Suppressor macrophage treated with lipopolysaccharide for 1 hour (primary cell): ENCODE measurements around the gene FAM3A.

Experiments
- DNase-seq, 3 donors: peaks; one replicate each; pipeline ENCODE4 v3.0.0-alpha.2; 2020 to 2022

The FAM3A gene

GRCh38 chrX:154458116-154458953 lies 57.7 kb downstream of the FAM3A start, which contains the start of gene PLXNA3:
TSS of gene PLXNA3 (plus strand) at chrX:154458281. CDS start at chrX:154460184, 1,903 bp downstream.
- peak; percentile 60 to 81 (median 75) for DNase-seq

DNA sequence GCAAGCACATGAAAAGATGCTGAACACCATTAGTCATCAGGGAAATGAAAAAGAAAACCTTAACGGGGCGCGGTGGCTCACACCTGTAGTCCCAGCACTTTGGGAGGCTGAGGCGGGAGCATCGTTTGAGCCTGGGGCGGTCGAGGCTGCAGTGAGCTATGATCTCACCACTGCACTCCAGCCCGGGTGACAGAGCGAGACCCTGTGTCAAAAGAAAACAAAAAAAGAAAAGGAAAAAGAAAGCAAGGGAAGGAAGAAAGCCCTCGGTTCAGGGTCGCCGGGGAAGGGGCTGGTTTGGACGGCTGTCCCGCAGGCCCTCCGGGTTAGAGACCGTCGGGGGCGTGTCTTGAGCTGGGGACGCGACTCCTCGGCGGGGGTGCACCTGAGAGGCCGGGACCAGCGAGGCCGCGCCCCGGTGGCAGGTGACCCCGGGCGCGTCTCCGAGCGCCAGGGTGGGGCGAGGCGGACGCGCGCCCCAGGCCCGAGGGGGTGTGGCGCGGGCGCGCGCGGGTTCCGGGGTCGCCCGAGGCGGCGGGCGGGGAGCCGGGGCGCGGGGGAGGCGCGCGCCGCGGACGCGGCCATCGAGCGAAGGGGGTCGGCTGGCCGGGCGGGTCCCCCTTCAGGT lies 58.4 kb downstream of the FAM3A start:
- peak; percentile 27 to 70 (median 54) for DNase-seq
